GM08714 (cell line): ENCODE results near the gene PGBD1.
A peak's percentile ranks its signal among the peaks of the same experiment; 100 is the strongest.

ENCODE experiments used
- H3K4me3 ChIP-seq: fragments of 200-500 bp; sonication (Bioruptor generic); 2 replicates; pipeline ENCODE4 v1.5.1; 2014; ENCODE audit warnings: mild to moderate bottlenecking, low read length, inconsistent platforms
- ZNF274 ChIP-seq: IDR thresholded peaks from 2 replicates; pipeline ENCODE4 v1.6.1; 2012; ENCODE audit warnings: mild to moderate bottlenecking, low read depth, low read length

Gene PGBD1

DNA sequence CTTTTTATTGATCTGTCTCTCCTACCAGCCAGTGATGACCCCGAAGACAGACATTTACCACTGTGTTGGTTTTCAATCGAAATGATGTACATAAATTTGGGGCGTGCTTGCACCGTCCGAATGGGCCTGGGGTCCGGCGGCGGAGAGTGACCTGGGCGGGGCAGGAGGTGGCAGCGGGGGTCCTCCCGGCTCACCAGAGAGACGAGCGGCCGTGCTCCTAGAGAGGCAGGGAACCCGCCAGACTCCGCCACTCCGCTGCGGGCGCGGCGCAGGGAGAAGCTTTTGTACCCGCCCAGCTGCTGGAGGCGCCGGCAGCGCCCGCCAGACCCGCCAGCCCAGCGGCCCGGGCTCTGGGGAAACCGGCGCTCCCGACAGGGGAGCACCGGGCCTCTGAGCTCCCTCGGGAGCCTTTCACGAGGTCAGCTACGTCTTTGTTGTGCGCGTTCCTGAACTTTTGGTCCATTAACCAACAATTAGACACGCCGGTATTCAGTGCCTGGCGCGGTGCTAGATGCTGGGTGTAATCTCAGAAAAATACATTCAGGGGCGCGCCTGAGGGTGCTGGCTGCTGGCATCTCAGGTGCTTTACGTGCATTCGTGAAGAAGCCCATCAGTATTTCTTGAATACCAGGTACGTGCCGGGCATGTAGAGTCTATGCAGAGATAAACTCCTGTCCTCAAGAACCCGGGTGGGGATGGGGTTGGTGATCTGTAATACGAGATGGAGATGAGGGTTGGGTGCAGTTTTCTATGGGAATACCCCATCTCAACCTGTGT is at the start of gene PGBD1:
TSS of gene PGBD1 (plus strand) at position 285 of the 777 bp plus-strand sequence. CDS start 2,242 bp downstream, outside the sequence.
- H3K4me3 ChIP-seq, result peak within 1 kb of the TSS; percentile 67
- no peak for TF ChIP-seq ZNF274

DNA sequence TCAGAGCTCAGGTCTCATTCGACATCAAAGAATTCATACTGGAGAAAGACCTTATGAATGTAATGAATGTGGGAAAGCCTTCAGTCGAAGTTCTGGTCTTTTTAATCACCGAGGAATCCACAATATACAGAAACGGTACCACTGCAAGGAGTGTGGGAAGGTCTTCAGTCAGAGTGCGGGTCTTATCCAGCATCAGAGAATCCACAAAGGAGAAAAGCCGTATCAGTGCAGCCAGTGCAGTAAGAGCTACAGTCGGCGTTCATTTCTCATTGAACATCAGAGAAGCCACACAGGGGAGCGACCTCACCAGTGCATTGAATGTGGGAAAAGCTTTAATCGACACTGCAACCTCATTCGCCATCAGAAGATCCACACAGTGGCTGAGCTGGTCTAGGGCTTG is 48.6 kb upstream of the PGBD1 start:
- TF ChIP-seq ZNF274, result no peak
- H3K4me3 ChIP-seq, result no peak overlapping the region

DNA sequence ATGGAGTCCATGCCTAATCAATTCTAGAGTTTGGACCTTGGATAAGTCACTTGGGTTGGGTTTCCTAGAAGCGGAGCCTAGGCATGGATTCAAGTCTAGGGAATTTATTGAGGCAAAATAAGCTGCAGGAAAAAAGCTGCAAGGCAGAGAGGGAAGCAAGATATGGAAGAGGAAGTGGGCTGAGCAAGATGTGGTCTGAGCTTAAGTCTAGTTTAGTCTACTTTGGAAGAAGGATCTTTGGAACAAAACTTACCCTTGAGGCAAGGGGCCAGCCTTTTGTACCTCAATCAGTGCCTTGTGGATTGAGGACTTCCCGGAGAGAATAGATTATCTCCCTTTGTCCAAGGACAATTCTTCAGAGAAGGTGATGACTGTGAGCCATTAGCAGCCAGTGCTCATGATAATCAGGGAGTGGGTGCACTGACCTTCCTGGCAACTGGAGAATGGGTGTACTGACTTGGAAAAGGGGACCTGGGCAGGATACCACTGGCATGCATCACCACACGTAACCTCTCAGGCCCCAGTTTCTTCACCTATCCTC is 45.4 kb upstream of the PGBD1 start:
- TF ChIP-seq ZNF274, result no peak
- H3K4me3 ChIP-seq, result no peak overlapping the region

- TF ChIP-seq ZNF274, result no peak
- no peak overlapping the region; the same call in 1 of the 2 replicates for H3K4me3 ChIP-seq
Observed at GRCh38 chr6:28239636-28240035, 41.7 kb upstream of the PGBD1 start.

GRCh38 chr6:28240471-28240870 is 40.9 kb upstream of the PGBD1 start:
- TF ChIP-seq ZNF274, result no peak
- H3K4me3 ChIP-seq, result no peak overlapping the region

- TF ChIP-seq ZNF274, result no peak
- no peak overlapping the region for H3K4me3 ChIP-seq
Observed at GRCh38 chr6:28243946-28244345, 37.4 kb upstream of the PGBD1 start.

GRCh38 chr6:28245206-28245941 is 36.0 kb upstream of the PGBD1 start:
- H3K4me3 ChIP-seq, result no peak overlapping the region
- no peak for TF ChIP-seq ZNF274

DNA sequence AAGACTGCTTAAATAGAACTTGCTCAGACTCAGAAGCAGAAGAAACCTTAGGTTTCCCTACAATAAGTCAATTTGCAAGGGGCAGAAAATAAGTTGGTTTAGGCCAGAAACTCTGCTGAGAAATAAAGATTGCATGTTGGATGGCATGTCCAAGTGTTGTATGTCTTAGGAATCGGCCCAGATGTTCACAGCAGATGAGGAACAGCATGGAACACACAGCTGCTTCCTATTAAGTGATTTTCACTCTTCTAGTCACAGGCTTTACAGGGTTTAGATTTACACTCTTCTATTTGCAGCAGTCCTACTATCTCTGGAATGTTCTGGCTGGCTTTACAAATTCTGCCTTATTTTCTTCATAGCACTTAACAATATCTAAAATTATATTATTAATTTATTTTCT is 32.5 kb upstream of the PGBD1 start:
- TF ChIP-seq ZNF274, result no peak
- H3K4me3 ChIP-seq, result no peak overlapping the region

DNA sequence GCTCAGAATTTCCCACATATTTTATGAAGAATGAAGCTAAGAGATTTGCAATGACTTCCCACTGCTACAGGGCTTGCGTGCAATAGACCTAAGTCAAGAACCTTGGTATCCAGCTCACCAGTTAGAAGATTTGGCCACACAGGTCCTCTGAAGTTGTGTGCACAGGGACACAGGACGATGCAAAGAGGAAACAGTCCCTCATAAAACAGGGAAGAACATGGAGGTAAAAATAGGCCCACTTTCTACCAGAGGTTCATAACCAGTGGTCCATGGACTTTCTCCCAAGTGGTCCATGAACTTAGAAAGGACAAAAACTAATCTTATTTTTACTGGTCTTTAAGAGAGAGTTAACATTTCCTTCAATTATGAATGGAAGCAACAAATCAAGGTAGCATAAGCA is 30.6 kb upstream of the PGBD1 start:
- peak overlapping the region; percentile 87 for H3K4me3 ChIP-seq
- TF ChIP-seq ZNF274, result no peak

GRCh38 chr6:28251661-28252008 is 29.7 kb upstream of the PGBD1 start:
- H3K4me3 ChIP-seq, result peak overlapping the region; percentile 87
- no peak for TF ChIP-seq ZNF274

GRCh38 chr6:28252009-28252975 is 29.1 kb upstream of the PGBD1 start, which contains the start of gene ZKSCAN4:
TSS of gene ZKSCAN4 (minus strand) at chr6:28252269. CDS start at chr6:28251980, 289 bp downstream.
- TF ChIP-seq ZNF274, result no peak
- peak within 1 kb of the TSS; percentile 87 for H3K4me3 ChIP-seq

DNA sequence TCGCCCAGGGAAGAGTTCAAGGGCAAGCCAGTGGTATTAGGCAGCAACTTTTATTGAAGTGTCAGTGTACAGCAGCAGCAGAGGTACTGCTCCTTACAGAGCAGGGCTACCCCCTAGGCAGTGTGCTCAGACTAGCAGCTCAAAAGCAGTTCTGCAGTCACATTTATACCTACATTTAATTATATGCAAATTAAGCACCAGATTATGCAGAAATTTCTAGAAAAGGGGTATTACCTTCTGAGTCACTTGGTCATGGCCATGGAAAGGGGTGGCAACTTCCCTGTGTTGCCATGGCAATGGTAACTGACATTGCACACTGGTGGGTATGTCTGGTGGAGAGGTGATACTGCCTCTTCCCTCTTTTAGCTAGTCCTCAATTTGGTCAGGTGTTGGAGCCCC is 27.3 kb upstream of the PGBD1 start:
- TF ChIP-seq ZNF274, result no peak
- no peak overlapping the region for H3K4me3 ChIP-seq

DNA sequence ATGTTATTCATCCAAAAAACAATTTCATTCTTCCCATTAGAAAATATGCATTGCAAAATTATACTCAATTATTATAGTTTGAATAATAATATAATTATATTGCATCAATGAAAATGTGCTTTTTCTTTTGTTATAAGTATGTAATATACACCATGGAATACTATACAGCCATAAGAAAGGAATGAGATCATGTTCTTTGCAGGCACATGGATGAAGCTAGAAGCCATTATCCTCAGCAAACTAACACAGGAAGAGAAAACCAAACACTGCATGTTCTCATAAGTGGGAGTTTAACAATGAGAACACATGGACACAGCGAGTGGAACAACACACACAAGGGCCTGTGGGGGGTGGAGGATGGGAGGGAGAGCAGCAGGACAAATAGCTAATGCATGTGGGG is 24.3 kb upstream of the PGBD1 start:
- H3K4me3 ChIP-seq, result no peak overlapping the region
- no peak for TF ChIP-seq ZNF274
